Activated T-helper 2 cell treated with anti-CD3 and anti-CD28 coated beads, Interferon-gamma antibody, Interleukin-2, Interleukin-4, amounts not matched to agents 10 μg/mL and 5 μg/mL and 100 μg/mL, durations not matched to agents 14 hours and 24 hours and 36 hours (primary cell): Measurements from ENCODE around the gene MOCS1. TPM values are rescaled to one million over a fixed set of nuclear protein-coding genes. Genes with fewer than 3 reads are reported as not detected.

Source experiments
- DNase-seq: peaks from one replicate; pipeline ENCODE4 v3.0.0; 2021; ENCODE audit warnings: low spot score
- H3K27ac Mint-ChIP-seq: one replicate; pipeline ENCODE4 v1.8.0; 2021; ENCODE audit warnings: mixed read lengths
- H3K27me3 Mint-ChIP-seq: one replicate; pipeline ENCODE4 v1.8.0; 2021; ENCODE audit warnings: low read depth, mixed read lengths
- H3K36me3 Mint-ChIP-seq: one replicate; pipeline ENCODE4 v1.8.0; 2021; ENCODE audit warnings: low read depth, mixed read lengths
- H3K4me1 Mint-ChIP-seq: one replicate; pipeline ENCODE4 v1.8.0; 2021; ENCODE audit warnings: low read depth, mixed read lengths
- H3K4me3 Mint-ChIP-seq: one replicate; pipeline ENCODE4 v1.8.0; 2021; ENCODE audit warnings: low read depth, mild to moderate bottlenecking, moderate library complexity, mixed read lengths
- H3K9me3 Mint-ChIP-seq: one replicate; pipeline ENCODE4 v1.8.0; 2021; ENCODE audit warnings: mixed read lengths
- intact Hi-C: fragments of 100-400 bp; cut with micrococcal nuclease; formaldehyde crosslinking; loops from one replicate; pipeline ENCODE4 v1.15.1; 2023
- total RNA-seq: library from RNA; stranded (reverse); gene quantifications from 2 replicates; pipeline ENCODE4 v1.2.3, GENCODE V29; 2022

MOCS1 gene
- total RNA-seq, 1 donor from 2014 or later = 1.2 TPM

- Mint-ChIP-seq H3K27me3 (no peaks in the 10 kb centered on the region), H3K4me1 (no peaks in the 10 kb centered on the region), H3K4me3 (no peak overlapping the region), H3K27ac (no peak overlapping the region), H3K36me3 (no peaks in the 10 kb centered on the region), H3K9me3 (no peaks in the 10 kb centered on the region)
- DNase-seq = no peak
- intact Hi-C loops = no loop called here
These were observed 18.4 kb downstream of the MOCS1 start for GRCh38 chr6:39915866-39916265.

- no peak for DNase-seq
- Mint-ChIP-seq H3K4me3 (no peak overlapping the region), H3K4me1 (no peaks in the 10 kb centered on the region), H3K36me3 (no peaks in the 10 kb centered on the region), H3K27me3 (no peaks in the 10 kb centered on the region), H3K27ac (no peak overlapping the region), H3K9me3 (no peaks in the 10 kb centered on the region)
- intact Hi-C loops = no loop called here
These were observed 20.0 kb downstream of the MOCS1 start for GRCh38 chr6:39914239-39914638.

GRCh38 chr6:39913391-39913916, 20.8 kb downstream of the MOCS1 start:
- H3K4me3 Mint-ChIP-seq = no peak overlapping the region
- intact Hi-C loops = no loop called here
- H3K27ac Mint-ChIP-seq = no peak overlapping the region
- H3K4me1 Mint-ChIP-seq = no peaks in the 10 kb centered on the region
- no peaks in the 10 kb centered on the region for H3K27me3 Mint-ChIP-seq
- H3K36me3 Mint-ChIP-seq = no peaks in the 10 kb centered on the region
- DNase-seq = no peak
- no peaks in the 10 kb centered on the region for H3K9me3 Mint-ChIP-seq

- Mint-ChIP-seq H3K9me3 (no peaks in the 10 kb centered on the region), H3K4me1 (no peaks in the 10 kb centered on the region), H3K27ac (no peak overlapping the region), H3K36me3 (no peaks in the 10 kb centered on the region), H3K4me3 (no peak overlapping the region), H3K27me3 (no peaks in the 10 kb centered on the region)
- intact Hi-C loops = no loop called here
- no peak for DNase-seq
These were observed 21.8 kb downstream of the MOCS1 start for GRCh38 chr6:39912446-39912845.

- Mint-ChIP-seq H3K27me3 (no peaks in the 10 kb centered on the region), H3K4me1 (no peaks in the 10 kb centered on the region), H3K36me3 (no peaks in the 10 kb centered on the region), H3K4me3 (no peak overlapping the region), H3K9me3 (no peaks in the 10 kb centered on the region), H3K27ac (no peak overlapping the region)
- DNase-seq = no peak
- intact Hi-C loops = no loop called here
These were observed 22.6 kb downstream of the MOCS1 start for GRCh38 chr6:39911513-39912125.

GRCh38 chr6:39910744-39911143, 23.5 kb downstream of the MOCS1 start:
- no peak overlapping the region for H3K4me3 Mint-ChIP-seq
- no peak for DNase-seq
- no peaks in the 10 kb centered on the region for H3K4me1 Mint-ChIP-seq
- H3K36me3 Mint-ChIP-seq = no peaks in the 10 kb centered on the region
- no peaks in the 10 kb centered on the region for H3K27me3 Mint-ChIP-seq
- H3K9me3 Mint-ChIP-seq = no peaks in the 10 kb centered on the region
- no peak overlapping the region for H3K27ac Mint-ChIP-seq
- intact Hi-C loops = no loop called here

- H3K4me3 Mint-ChIP-seq = no peak overlapping the region
- H3K4me1 Mint-ChIP-seq = no peaks in the 10 kb centered on the region
- H3K27ac Mint-ChIP-seq = no peak overlapping the region
- H3K36me3 Mint-ChIP-seq = no peaks in the 10 kb centered on the region
- no peaks in the 10 kb centered on the region for H3K27me3 Mint-ChIP-seq
- no peaks in the 10 kb centered on the region for H3K9me3 Mint-ChIP-seq
- intact Hi-C loops = no loop called here
- DNase-seq = no peak
These were observed 24.1 kb downstream of the MOCS1 start for GRCh38 chr6:39910164-39910563.

GRCh38 chr6:39909701-39910100, 24.6 kb downstream of the MOCS1 start:
- Mint-ChIP-seq H3K36me3 (no peaks in the 10 kb centered on the region), H3K27me3 (no peaks in the 10 kb centered on the region), H3K27ac (no peak overlapping the region), H3K4me1 (no peaks in the 10 kb centered on the region), H3K9me3 (no peaks in the 10 kb centered on the region), H3K4me3 (no peak overlapping the region)
- intact Hi-C loops = no loop called here
- DNase-seq = no peak

- Mint-ChIP-seq H3K27me3 (no peaks in the 10 kb centered on the region), H3K36me3 (no peaks in the 10 kb centered on the region), H3K27ac (no peak overlapping the region), H3K4me1 (no peaks in the 10 kb centered on the region), H3K9me3 (no peaks in the 10 kb centered on the region), H3K4me3 (no peak overlapping the region)
- intact Hi-C loops = no loop called here
- DNase-seq = no peak
These were observed 25.3 kb downstream of the MOCS1 start for GRCh38 chr6:39908838-39909583.

- no peaks in the 10 kb centered on the region for H3K27me3 Mint-ChIP-seq
- no peak overlapping the region for H3K27ac Mint-ChIP-seq
- intact Hi-C loops = no loop called here
- H3K36me3 Mint-ChIP-seq = no peaks in the 10 kb centered on the region
- no peaks in the 10 kb centered on the region for H3K9me3 Mint-ChIP-seq
- no peak overlapping the region for H3K4me3 Mint-ChIP-seq
- DNase-seq = no peak
- H3K4me1 Mint-ChIP-seq = no peaks in the 10 kb centered on the region
These were observed 26.2 kb downstream of the MOCS1 start for GRCh38 chr6:39907871-39908575.

- no peaks in the 10 kb centered on the region for H3K36me3 Mint-ChIP-seq
- no peaks in the 10 kb centered on the region for H3K27me3 Mint-ChIP-seq
- no peak overlapping the region for H3K27ac Mint-ChIP-seq
- H3K4me3 Mint-ChIP-seq = no peak overlapping the region
- DNase-seq = no peak
- H3K9me3 Mint-ChIP-seq = no peaks in the 10 kb centered on the region
- intact Hi-C loops = no loop called here
- H3K4me1 Mint-ChIP-seq = no peaks in the 10 kb centered on the region
These were observed 27.9 kb downstream of the MOCS1 start for GRCh38 chr6:39906318-39906761.

- Mint-ChIP-seq H3K27me3 (no peaks in the 10 kb centered on the region), H3K27ac (no peak overlapping the region), H3K9me3 (no peaks in the 10 kb centered on the region), H3K4me1 (no peaks in the 10 kb centered on the region), H3K4me3 (no peak overlapping the region), H3K36me3 (no peaks in the 10 kb centered on the region)
- intact Hi-C loops = no loop called here
- DNase-seq = no peak
These were observed 28.7 kb downstream of the MOCS1 start for GRCh38 chr6:39905640-39905975.
